Measurements from ENCODE around the gene PKNOX2.

The PKNOX2 gene

DNA sequence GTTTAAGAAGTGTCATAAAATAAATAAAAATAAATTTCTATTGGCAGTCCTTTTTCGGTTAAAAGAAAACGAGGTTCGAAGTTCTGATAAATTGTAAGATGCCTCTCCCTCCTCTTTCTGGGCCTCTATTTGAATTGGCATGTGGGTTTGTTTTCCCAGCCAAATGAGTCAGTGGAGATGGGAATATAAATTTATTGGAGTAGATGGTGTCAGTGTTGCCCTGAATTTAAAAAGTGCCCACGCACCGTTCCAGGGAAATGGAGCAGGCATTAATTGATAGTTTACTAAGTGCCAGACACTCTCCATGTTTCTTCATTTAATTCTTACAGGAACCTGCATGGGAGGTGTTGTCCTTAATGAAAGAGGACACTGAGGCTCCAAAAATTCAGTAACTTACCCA is 212.3 kb downstream of the PKNOX2 start:
- DNase-seq (ENCODE audit: insufficient read length) (no peak), FAIRE-seq (no peak)
- TF ChIP-seq POLR2AphosphoS5 (IDR thresholded peaks at IDR 0.05; ENCODE audit: low read depth, low read length) (no peak), POLR2A (IDR thresholded peaks at IDR 0.05; ENCODE audit: low read depth, low read length) (no peak), TAF1 (IDR thresholded peaks at IDR 0.05; ENCODE audit: borderline replicate concordance, low read depth, low read length) (no peak)

DNA sequence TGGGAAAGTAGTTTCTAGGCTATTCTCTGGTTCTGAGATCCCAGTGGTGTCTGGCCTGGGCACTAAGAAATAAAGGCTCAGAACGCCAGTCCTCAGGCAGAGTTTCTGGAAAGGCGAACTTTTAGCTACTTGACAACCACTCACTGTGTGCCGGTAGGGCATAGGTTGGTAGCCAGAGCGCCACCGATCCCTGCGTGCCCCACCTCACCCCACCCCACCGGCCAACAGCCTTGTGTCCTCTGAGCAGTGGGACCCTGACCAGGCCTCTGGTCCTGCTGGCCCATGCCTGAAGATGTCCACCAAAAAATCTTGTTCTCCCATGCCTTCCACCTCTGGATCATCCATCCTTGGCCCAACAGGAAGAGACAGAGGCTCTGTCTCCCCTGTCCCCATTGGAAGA is 213.5 kb downstream of the PKNOX2 start:
- DNase-seq (ENCODE audit: insufficient read length): no peak
- no peak for FAIRE-seq
- TF ChIP-seq TAF1 (IDR thresholded peaks at IDR 0.05; ENCODE audit: borderline replicate concordance, low read depth, low read length) (no peak), POLR2A (IDR thresholded peaks at IDR 0.05; ENCODE audit: low read depth, low read length) (no peak), POLR2AphosphoS5 (IDR thresholded peaks at IDR 0.05; ENCODE audit: low read depth, low read length) (no peak)

DNA sequence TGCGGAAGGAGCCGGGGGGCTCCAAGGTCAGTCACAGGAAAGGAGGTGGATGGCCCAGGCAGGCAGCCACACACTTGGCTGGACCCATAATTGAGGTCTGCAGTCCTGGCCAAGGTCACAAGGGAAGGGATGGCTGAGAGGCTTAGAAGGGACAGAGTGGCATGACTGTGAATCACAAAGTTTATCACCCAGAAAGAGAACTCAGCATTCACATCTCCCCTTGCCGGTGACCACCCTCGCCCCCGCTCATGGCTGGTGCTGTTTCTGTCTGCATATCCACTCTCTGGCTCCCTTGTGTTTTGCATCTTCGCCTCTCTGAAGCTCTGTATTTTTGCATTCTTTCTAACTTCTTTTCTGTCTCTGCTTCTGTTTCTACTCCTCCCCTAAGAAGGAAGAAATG is 214.0 kb downstream of the PKNOX2 start:
- FAIRE-seq: no peak

DNA sequence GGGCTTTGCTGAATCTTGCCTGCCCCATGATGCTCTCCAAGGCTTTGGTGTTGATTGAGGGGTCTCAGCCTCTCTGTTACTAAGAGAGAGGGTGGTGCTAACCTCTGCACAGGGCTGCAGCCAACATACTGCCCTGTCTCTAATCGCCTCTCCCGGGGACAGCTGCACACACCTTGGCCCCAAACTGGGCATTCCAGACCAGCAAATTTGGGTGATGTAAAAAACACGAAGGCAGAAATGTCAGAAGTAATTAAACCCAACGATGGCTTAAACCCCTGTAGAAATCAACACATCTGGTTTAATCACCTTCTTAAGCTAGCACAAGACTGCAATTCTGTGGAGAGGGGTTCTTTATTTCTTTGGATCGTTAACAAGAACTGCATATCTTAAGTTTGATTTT is 215.0 kb downstream of the PKNOX2 start:
- DNase-seq (ENCODE audit: insufficient read length) (no peak), FAIRE-seq (no peak)
- no peak for TF ChIP-seq POLR2A (IDR thresholded peaks at IDR 0.05; ENCODE audit: low read depth, low read length)
- TF ChIP-seq POLR2AphosphoS5 (IDR thresholded peaks at IDR 0.05; ENCODE audit: low read depth, low read length): no peak
- no peak for TF ChIP-seq TAF1 (IDR thresholded peaks at IDR 0.05; ENCODE audit: borderline replicate concordance, low read depth, low read length)

More for the DNA sequence above, 214.0 kb downstream of the PKNOX2 start:
- TF ChIP-seq POLR2A (IDR thresholded peaks at IDR 0.05; ENCODE audit: low read depth, low read length) (no peak), TAF1 (IDR thresholded peaks at IDR 0.05; ENCODE audit: borderline replicate concordance, low read depth, low read length) (no peak), POLR2AphosphoS5 (IDR thresholded peaks at IDR 0.05; ENCODE audit: low read depth, low read length) (no peak)
- no peak for DNase-seq (ENCODE audit: insufficient read length)

DNA sequence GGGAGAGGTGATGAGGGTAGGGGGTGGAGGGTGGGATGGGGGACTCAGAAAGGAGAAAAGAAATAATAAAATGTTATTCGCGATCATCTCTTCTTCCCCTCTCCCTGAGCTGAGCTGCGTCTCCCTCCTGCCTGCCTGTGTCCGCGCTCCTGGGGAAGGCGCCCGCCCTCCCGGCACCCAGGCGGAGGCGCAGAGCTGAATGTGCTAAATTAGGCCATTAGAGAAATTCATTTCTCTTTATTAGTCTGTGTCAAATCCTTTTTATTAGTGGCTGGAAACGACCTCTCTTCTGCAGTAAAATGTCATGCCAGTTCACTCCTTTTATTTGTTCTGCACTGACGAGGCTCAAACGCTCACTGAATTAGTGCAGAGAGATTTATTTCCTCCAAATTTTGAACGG is 215.4 kb downstream of the PKNOX2 start:
- TF ChIP-seq POLR2A (IDR thresholded peaks at IDR 0.05; ENCODE audit: low read depth, low read length) (no peak), TAF1 (IDR thresholded peaks at IDR 0.05; ENCODE audit: borderline replicate concordance, low read depth, low read length) (no peak), POLR2AphosphoS5 (IDR thresholded peaks at IDR 0.05; ENCODE audit: low read depth, low read length) (no peak)
- DNase-seq (ENCODE audit: insufficient read length): no peak
- no peak for FAIRE-seq

DNA sequence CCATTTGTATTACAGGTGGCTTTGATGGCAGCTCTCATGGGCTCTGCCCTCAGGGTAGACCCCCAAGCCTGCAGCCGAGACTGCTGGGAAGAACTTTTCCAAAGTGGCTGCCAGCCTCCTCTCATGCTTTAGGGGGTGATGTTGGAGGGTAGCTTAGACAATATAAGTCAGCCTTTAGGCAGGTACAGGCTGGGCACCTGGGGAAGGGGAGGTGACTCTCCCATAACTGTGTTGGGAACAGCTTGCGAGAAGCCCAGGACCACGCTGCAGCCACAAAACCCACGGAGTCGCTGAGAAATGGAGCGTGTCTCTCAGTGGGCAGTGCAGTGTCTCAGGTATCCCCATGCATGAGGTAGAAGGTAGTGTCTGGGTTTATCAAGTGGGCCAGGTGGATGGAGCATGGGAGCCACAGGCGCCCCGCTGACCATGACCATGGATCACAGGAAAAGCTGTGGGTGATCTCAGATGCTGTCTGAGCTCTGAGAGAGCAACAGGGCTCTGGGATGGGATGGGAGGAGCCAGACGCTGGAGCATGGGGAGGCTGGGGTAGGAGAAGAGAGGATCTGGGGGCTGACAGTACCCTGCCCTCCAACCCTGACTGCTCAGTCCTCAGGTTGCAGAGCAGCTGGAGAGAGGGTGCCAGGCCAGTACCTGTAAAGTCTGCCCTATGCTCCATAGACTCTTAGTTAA is 216.3 kb downstream of the PKNOX2 start:
- no peak for TF ChIP-seq POLR2A (IDR thresholded peaks at IDR 0.05; ENCODE audit: low read depth, low read length)
- no peak for TF ChIP-seq POLR2AphosphoS5 (IDR thresholded peaks at IDR 0.05; ENCODE audit: low read depth, low read length)
- no peak for TF ChIP-seq TAF1 (IDR thresholded peaks at IDR 0.05; ENCODE audit: borderline replicate concordance, low read depth, low read length)
- FAIRE-seq (no peak), DNase-seq (ENCODE audit: insufficient read length) (no peak)

DNA sequence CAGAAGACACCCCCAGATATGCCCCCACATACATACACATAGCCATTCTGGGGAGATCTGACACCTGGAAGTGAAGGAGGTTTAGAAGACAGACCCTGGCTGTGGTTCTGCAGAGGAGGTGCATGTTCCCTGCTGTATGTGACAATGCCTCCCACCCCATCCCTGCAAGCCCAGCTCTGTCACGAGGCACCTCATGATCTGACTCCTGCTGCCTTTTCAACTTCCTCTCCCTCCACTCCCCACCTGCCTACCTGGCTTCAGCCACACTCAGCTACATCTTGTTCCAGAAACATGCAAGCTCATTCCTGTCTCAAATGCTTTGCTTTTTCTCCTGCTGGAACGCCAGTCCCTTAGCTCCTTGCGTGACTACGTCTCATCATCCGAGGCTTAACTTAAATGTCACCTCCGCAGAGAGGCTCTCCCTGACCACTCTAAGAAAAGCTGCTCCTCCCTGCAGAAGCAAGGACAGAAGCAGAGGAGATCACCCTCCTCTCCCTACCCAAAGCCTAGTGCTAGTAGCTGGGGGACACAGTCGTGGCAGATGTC is 217.0 kb downstream of the PKNOX2 start:
- TF ChIP-seq POLR2A (IDR thresholded peaks at IDR 0.05; ENCODE audit: low read depth, low read length): no peak
- TF ChIP-seq TAF1 (IDR thresholded peaks at IDR 0.05; ENCODE audit: borderline replicate concordance, low read depth, low read length): no peak
- no peak for TF ChIP-seq POLR2AphosphoS5 (IDR thresholded peaks at IDR 0.05; ENCODE audit: low read depth, low read length)
- no peak for DNase-seq (ENCODE audit: insufficient read length)
- no peak for FAIRE-seq

DNA sequence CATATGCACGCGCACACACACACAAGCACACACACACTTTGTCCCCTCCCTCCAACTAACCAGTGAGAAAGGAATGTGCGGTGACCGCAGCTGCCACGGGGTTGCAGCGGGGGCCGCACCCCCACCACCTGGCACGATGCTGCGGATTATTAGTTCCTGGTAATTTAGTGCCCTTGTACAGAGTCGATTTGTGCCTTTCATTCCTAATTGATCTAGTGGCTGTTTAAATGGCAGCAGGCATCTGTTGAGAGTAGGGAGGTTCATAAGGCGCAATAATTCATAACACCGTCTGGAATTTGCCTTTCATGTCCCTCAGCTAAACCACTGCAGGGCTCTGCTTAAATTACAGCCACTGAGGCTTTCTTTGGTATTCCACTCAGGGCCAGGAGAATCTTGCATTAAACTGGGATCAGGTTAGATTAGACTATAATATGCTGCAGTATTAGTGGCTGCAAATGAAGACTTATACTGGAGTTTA is 217.8 kb downstream of the PKNOX2 start:
- no peak for DNase-seq (ENCODE audit: insufficient read length)
- no peak for FAIRE-seq
- no peak for TF ChIP-seq POLR2AphosphoS5 (IDR thresholded peaks at IDR 0.05; ENCODE audit: low read depth, low read length)
- TF ChIP-seq TAF1 (IDR thresholded peaks at IDR 0.05; ENCODE audit: borderline replicate concordance, low read depth, low read length): no peak
- no peak for TF ChIP-seq POLR2A (IDR thresholded peaks at IDR 0.05; ENCODE audit: low read depth, low read length)

DNA sequence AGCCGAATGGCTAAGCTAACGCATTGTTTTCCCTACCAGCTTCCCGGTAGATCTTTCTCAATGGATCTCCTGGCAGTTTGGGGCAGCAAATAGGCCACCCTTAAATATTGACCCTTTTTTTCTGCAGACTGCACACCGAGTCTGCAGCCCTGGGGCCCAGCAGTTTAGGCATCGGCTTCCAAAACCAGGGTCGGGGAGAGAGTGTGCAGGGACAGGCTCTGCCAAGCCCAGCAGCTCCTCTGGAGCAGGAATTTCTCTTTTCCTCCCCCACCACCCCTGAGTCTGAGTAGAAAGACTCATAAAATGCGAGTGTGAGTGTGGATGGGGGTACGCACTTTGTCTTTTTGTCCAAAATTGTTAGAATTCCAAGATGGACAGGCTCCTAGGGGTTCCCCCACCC is 218.3 kb downstream of the PKNOX2 start:
- DNase-seq (ENCODE audit: insufficient read length): no peak
- TF ChIP-seq POLR2AphosphoS5 (IDR thresholded peaks at IDR 0.05; ENCODE audit: low read depth, low read length) (no peak), POLR2A (IDR thresholded peaks at IDR 0.05; ENCODE audit: low read depth, low read length) (no peak), TAF1 (IDR thresholded peaks at IDR 0.05; ENCODE audit: borderline replicate concordance, low read depth, low read length) (no peak)
- no peak for FAIRE-seq

DNA sequence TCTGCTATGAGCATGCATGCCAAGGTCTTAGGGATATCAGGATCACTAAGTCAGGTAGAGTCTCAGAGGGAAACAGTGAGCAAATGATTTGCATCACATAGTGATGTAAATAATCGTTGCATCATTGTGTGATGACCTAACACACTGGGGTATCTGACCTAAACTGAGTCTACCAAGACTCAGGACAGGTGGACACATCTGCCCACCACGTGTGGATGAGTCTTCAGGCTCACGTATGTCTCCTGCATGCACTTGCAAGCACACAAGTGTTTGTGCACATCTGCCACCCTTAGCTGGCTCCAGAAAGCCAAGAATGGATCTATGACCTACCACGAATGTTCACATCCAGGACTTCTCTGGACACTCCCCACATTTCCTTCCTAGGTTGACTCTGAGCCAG is 220.3 kb downstream of the PKNOX2 start:
- FAIRE-seq (no peak), DNase-seq (ENCODE audit: insufficient read length) (no peak)
- TF ChIP-seq POLR2AphosphoS5 (IDR thresholded peaks at IDR 0.05; ENCODE audit: low read depth, low read length) (no peak), TAF1 (IDR thresholded peaks at IDR 0.05; ENCODE audit: borderline replicate concordance, low read depth, low read length) (no peak), POLR2A (IDR thresholded peaks at IDR 0.05; ENCODE audit: low read depth, low read length) (no peak)

DNA sequence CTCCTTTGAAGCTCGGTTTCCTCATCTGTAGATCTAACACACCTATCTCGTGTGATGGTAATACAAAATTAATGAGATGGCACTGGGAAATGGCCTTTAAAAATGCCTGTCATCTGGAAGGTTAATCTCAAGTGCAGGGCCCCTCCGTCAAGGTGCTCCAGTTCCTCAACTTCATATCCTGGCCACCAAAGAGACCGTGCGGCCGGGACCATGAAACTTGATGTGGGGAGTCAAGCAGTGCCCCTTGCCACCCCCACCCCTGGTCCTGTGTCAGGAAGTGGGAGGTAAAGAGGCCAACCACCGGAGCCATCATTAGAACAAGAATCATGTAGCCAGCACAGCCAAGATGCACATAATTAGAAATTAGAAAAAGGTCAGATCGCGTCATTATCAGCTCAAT is 223.3 kb downstream of the PKNOX2 start:
- DNase-seq (ENCODE audit: insufficient read length) (no peak), FAIRE-seq (no peak)
- no peak for TF ChIP-seq TAF1 (IDR thresholded peaks at IDR 0.05; ENCODE audit: borderline replicate concordance, low read depth, low read length)
- no peak for TF ChIP-seq POLR2A (IDR thresholded peaks at IDR 0.05; ENCODE audit: low read depth, low read length)
- no peak for TF ChIP-seq POLR2AphosphoS5 (IDR thresholded peaks at IDR 0.05; ENCODE audit: low read depth, low read length)

DNA sequence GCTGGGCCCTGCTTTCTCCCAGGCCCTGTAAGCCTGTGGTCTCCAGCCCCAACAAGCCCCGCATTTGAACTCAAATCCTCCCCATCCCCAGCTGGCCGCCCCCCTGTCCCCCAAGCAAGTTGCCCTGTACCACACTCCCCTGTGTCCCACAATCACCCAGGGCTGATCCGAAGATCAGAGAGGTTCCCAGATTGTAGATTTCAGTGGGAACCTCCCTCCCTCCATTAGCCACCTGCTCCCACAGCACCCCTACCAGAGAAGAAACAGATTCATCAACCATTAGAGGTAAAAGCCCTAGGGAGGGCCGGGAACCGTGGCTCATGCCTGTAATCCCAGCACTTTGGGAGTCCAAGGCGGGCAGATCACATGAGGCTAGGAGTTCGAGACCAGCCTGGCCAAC is 224.1 kb downstream of the PKNOX2 start:
- DNase-seq (ENCODE audit: insufficient read length) (no peak), FAIRE-seq (no peak)
- TF ChIP-seq TAF1 (IDR thresholded peaks at IDR 0.05; ENCODE audit: borderline replicate concordance, low read depth, low read length) (no peak), POLR2A (IDR thresholded peaks at IDR 0.05; ENCODE audit: low read depth, low read length) (no peak)

Measured in GM12892 (cell line).